ENCODE data around the gene COMT. TPM values are rescaled to one million over a fixed set of nuclear protein-coding genes. Genes with fewer than 3 reads are reported as not detected.

Gene COMT
- polyA plus RNA-seq (2013) = 16.0 and 18.0 TPM in 2 replicates

DNA sequence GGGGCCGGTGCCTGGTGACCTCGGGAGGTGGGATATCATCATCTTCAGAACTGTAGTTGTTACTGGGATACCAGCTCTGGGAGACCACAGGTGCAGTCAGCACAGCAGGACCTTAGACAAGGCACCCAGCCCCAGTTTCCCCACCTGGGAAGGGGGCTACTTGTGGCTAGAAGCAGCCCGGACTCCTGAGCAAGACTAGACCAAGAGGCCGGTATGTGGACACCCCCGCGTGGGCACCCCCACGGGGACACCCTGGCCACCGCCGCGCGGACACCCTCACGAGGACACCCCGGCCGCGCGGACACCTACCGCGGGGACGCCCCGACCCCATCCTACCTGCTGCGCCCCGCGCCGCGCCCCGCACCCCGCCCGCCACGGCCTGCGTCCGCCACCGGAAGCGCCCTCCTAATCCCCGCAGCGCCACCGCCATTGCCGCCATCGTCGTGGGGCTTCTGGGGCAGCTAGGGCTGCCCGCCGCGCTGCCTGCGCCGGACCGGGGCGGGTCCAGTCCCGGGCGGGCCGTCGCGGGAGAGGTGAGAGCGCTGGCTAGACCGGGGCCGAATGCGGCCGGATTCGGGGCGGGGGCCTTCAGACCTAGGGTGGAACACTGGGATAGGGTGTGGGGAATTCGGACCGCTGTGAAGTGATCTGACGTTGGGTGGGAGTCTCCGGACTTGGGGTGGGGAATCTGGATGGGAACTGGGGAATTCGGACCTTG is at the start of gene COMT, which contains the start of gene TXNRD2:
Gene COMT (plus strand): TSS at position 408 of the 718 bp plus-strand sequence. CDS start 20,755 bp downstream, outside the sequence.
Gene TXNRD2 (minus strand): TSS at position 454 of the 718 bp plus-strand sequence. CDS start 15 bp downstream, at position 439.
- peak within 1 kb of the TSS; percentile 56 for H2BK12ac ChIP-seq (ENCODE audit: low read length)
- peak within 1 kb of the TSS; percentile 57 for H2BK120ac ChIP-seq (ENCODE audit: insufficient read depth, low read length, poor library complexity)
- no CpG with 5 or more reads among the region's 63 CpGs for WGBS (ENCODE audit: extremely low coverage, insufficient coverage, insufficient read length)
- no peaks in the 10 kb centered on the region for H3K9me3 ChIP-seq (ENCODE audit: insufficient read depth, low read depth, low read length)
- peak within 1 kb of the TSS; percentile 10 for H2AK5ac ChIP-seq (ENCODE audit: low read length)
- peak within 1 kb of the TSS; percentile 53 for H3K27ac ChIP-seq (ENCODE audit: low read depth, low read length)
- no peak within 1 kb of the TSS for H2BK5ac ChIP-seq (ENCODE audit: low read depth, low read length, poor library complexity)
- H3K23ac ChIP-seq (ENCODE audit: low read length) = no peak within 1 kb of the TSS
- no peak within 1 kb of the TSS for H3K18ac ChIP-seq (ENCODE audit: low read length)
- H3K79me2 ChIP-seq (ENCODE audit: control insufficient read depth, insufficient read depth, low read length, poor library complexity) = no peaks in the 10 kb centered on the region
- peaks cover 5% of the 10 kb centered on the region for H3K79me1 ChIP-seq (ENCODE audit: low read length)
- no peak within 1 kb of the TSS for H2AFZ ChIP-seq (ENCODE audit: insufficient read depth, low read length, poor library complexity)
- peaks cover 12 to 17% of the 10 kb centered on the region in 2 experiments for H3K4me1 ChIP-seq (ENCODE audit: control insufficient read depth in 1 of 2, insufficient read depth in 2 of 2, low read length in 2 of 2)
- H3K36me3 ChIP-seq (ENCODE audit: control insufficient read depth in 1 of 2, insufficient read depth in 2 of 2, low read length in 2 of 2) = no peaks in the 10 kb centered on the region
- peak within 1 kb of the TSS; percentile 42 for H3K4me2 ChIP-seq (ENCODE audit: low read length)
- peak within 1 kb of the TSS; percentile 69 for H4K8ac ChIP-seq (ENCODE audit: low read depth, low read length)
- peak; percentile 44 to 80 for DNase-seq
- no peaks in the 10 kb centered on the region for H3K27me3 ChIP-seq (ENCODE audit: insufficient read depth, low read length)
- H3K9ac ChIP-seq (ENCODE audit: low read length) = no peak within 1 kb of the TSS
- H3K4me3 ChIP-seq (ENCODE audit: low read depth, low read length) = peak within 1 kb of the TSS; percentile 31
- H4K12ac ChIP-seq (ENCODE audit: low read depth, low read length) = no peak within 1 kb of the TSS
- H4K91ac ChIP-seq (ENCODE audit: low read depth, low read length) = peak within 1 kb of the TSS; percentile 58
- no peak within 1 kb of the TSS for H3K4ac ChIP-seq (ENCODE audit: low read depth, low read length)
- peak within 1 kb of the TSS; percentile 38 for H3K14ac ChIP-seq (ENCODE audit: low read length)

DNA sequence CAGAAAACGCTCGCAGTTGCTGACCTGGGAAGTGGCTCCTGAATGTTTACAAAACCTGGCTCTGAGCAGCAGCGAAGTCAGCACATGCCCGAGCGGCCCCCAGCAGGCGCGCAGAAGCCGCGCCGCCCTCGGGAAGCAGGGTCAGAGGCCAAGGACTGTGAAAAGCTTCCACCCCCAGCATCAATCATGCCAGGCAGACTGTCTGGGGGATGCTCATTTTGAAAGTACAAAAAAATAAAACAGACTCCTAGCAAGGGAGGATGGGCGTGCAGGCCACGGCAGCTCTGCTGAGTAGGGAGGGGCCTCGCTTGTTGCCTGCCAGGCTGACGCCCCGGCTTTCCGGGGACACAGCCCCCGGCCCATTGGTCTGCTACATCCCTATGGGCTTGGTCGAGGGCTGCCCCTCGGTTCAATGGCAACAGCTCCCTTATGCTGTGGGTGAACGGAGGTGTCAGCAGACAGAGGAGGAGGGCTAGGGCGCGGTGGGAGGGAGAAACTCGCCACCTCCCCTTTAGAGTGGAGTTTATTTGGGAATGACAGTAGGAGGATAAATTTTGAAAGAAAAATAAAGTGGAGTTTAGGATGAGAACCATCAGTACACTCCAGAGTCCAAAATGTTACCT is 49.2 kb upstream of the COMT start:
- Histone ChIP-seq H3K23ac (ENCODE audit: low read length) (no peak overlapping the region), H2BK12ac (ENCODE audit: low read length) (peak overlapping the region; percentile 95), H3K27ac (ENCODE audit: low read depth, low read length) (peak overlapping the region; percentile 97), H3K36me3 (ENCODE audit: control insufficient read depth in 1 of 2, insufficient read depth in 2 of 2, low read length in 2 of 2) (no peaks in the 10 kb centered on the region), H3K4me2 (ENCODE audit: low read length) (peak overlapping the region; percentile 52), H2AFZ (ENCODE audit: insufficient read depth, low read length, poor library complexity) (no peak overlapping the region), H3K14ac (ENCODE audit: low read length) (peak overlapping the region; percentile 80), H3K79me1 (ENCODE audit: low read length) (peaks cover 46% of the 10 kb centered on the region), H4K8ac (ENCODE audit: low read depth, low read length) (peak overlapping the region; percentile 87), H3K79me2 (ENCODE audit: control insufficient read depth, insufficient read depth, low read length, poor library complexity) (peaks cover 17% of the 10 kb centered on the region), H3K9me3 (ENCODE audit: insufficient read depth, low read depth, low read length) (no peaks in the 10 kb centered on the region), H4K91ac (ENCODE audit: low read depth, low read length) (peak overlapping the region; percentile 98), H2BK5ac (ENCODE audit: low read depth, low read length, poor library complexity) (peak overlapping the region; percentile 94), H3K9ac (ENCODE audit: low read length) (no peak overlapping the region), H3K18ac (ENCODE audit: low read length) (peak overlapping the region; percentile 89), H3K4ac (ENCODE audit: low read depth, low read length) (peak overlapping the region; percentile 75), H4K12ac (ENCODE audit: low read depth, low read length) (no peak overlapping the region), H2BK120ac (ENCODE audit: insufficient read depth, low read length, poor library complexity) (peak overlapping the region; percentile 95), H3K4me1 (ENCODE audit: control insufficient read depth in 1 of 2, insufficient read depth in 2 of 2, low read length in 2 of 2) (peaks cover 28 to 42% of the 10 kb centered on the region in 2 experiments), H3K27me3 (ENCODE audit: insufficient read depth, low read length) (no peaks in the 10 kb centered on the region), H3K4me3 (ENCODE audit: low read depth, low read length) (no peak overlapping the region), H2AK5ac (ENCODE audit: low read length) (peak overlapping the region; percentile 87)
- no CpG with 5 or more reads among the region's 24 CpGs for WGBS (ENCODE audit: extremely low coverage, insufficient coverage, insufficient read length)
- DNase-seq = no peak

DNA sequence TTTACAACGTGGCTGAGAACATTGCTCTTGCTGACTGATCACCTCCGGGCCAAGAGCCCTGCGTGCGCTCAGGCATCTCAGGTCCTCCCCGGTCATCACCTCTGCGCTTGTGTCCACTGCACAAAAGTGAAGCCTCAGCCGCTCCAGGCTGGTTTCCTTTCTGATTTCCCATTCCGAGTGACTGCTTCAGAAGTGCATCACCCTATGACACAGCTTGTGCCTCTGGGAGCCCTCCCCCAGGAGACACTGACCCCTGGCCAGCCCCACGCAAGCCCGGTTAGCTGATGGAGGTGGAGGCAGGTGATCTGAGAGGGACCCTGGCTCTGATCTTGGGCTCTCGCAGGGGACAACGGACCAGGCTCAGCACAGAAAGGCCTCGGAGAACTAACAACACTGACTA is 48.6 kb upstream of the COMT start:
- Histone ChIP-seq H4K12ac (ENCODE audit: low read depth, low read length) (no peak overlapping the region), H4K91ac (ENCODE audit: low read depth, low read length) (peak overlapping the region; percentile 90)

DNA sequence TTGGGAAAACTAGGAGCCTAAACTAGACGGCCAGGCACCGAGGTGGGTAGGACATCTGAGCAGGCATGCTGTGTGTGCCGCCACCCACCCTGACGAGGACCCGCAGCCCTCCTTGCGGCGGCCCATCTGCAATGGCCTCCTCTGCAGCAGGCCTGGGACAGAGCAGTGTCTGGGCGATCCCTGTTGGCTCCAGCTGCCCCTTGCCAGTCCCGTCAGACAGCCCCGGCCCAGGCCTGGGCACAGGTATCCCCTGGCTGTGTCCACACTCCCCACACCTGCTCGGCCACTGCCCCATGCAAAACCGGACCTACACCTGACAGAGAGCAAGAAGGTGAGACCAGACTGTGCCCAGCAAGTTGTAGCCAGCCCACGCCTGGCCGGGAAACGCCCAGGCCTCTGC is 48.2 kb upstream of the COMT start:
- Histone ChIP-seq H3K4me2 (ENCODE audit: low read length) (no peak overlapping the region), H3K14ac (ENCODE audit: low read length) (peak overlapping the region; percentile 72), H3K4me3 (ENCODE audit: low read depth, low read length) (no peak overlapping the region), H2AFZ (ENCODE audit: insufficient read depth, low read length, poor library complexity) (peak overlapping the region; percentile 38), H2AK5ac (ENCODE audit: low read length) (peak overlapping the region; percentile 63), H3K36me3 (ENCODE audit: control insufficient read depth in 1 of 2, insufficient read depth in 2 of 2, low read length in 2 of 2) (no peaks in the 10 kb centered on the region), H3K18ac (ENCODE audit: low read length) (peak overlapping the region; percentile 81), H3K27me3 (ENCODE audit: insufficient read depth, low read length) (no peaks in the 10 kb centered on the region), H3K79me2 (ENCODE audit: control insufficient read depth, insufficient read depth, low read length, poor library complexity) (peaks cover 17% of the 10 kb centered on the region), H3K4ac (ENCODE audit: low read depth, low read length) (peak overlapping the region; percentile 16), H3K23ac (ENCODE audit: low read length) (no peak overlapping the region), H3K79me1 (ENCODE audit: low read length) (peaks cover 46% of the 10 kb centered on the region), H2BK120ac (ENCODE audit: insufficient read depth, low read length, poor library complexity) (peak overlapping the region; percentile 93), H4K91ac (ENCODE audit: low read depth, low read length) (peak overlapping the region; percentile 90), H3K9ac (ENCODE audit: low read length) (no peak overlapping the region), H2BK5ac (ENCODE audit: low read depth, low read length, poor library complexity) (peak overlapping the region; percentile 71), H2BK12ac (ENCODE audit: low read length) (peak overlapping the region; percentile 95), H4K12ac (ENCODE audit: low read depth, low read length) (no peak overlapping the region), H3K4me1 (ENCODE audit: control insufficient read depth in 1 of 2, insufficient read depth in 2 of 2, low read length in 2 of 2) (peaks cover 28 to 37% of the 10 kb centered on the region in 2 experiments), H3K27ac (ENCODE audit: low read depth, low read length) (no peak overlapping the region), H3K9me3 (ENCODE audit: insufficient read depth, low read depth, low read length) (no peaks in the 10 kb centered on the region), H4K8ac (ENCODE audit: low read depth, low read length) (peak overlapping the region; percentile 61)
- WGBS (ENCODE audit: extremely low coverage, insufficient coverage, insufficient read length) = no CpG with 5 or more reads among the region's 15 CpGs
- no peak for DNase-seq

More for the DNA sequence above, 48.6 kb upstream of the COMT start:
- DNase-seq = peak; percentile 40 to 48
- Histone ChIP-seq H3K9me3 (ENCODE audit: insufficient read depth, low read depth, low read length) (no peaks in the 10 kb centered on the region), H3K79me2 (ENCODE audit: control insufficient read depth, insufficient read depth, low read length, poor library complexity) (peaks cover 17% of the 10 kb centered on the region), H3K14ac (ENCODE audit: low read length) (peak overlapping the region; percentile 72), H3K4me1 (ENCODE audit: control insufficient read depth in 1 of 2, insufficient read depth in 2 of 2, low read length in 2 of 2) (peaks cover 28 to 37% of the 10 kb centered on the region in 2 experiments), H3K23ac (ENCODE audit: low read length) (no peak overlapping the region), H2AK5ac (ENCODE audit: low read length) (peak overlapping the region; percentile 63), H3K79me1 (ENCODE audit: low read length) (peaks cover 48% of the 10 kb centered on the region), H2AFZ (ENCODE audit: insufficient read depth, low read length, poor library complexity) (peak overlapping the region; percentile 38), H3K27me3 (ENCODE audit: insufficient read depth, low read length) (no peaks in the 10 kb centered on the region), H3K36me3 (ENCODE audit: control insufficient read depth in 1 of 2, insufficient read depth in 2 of 2, low read length in 2 of 2) (no peaks in the 10 kb centered on the region), H2BK5ac (ENCODE audit: low read depth, low read length, poor library complexity) (peak overlapping the region; percentile 71), H3K4me3 (ENCODE audit: low read depth, low read length) (no peak overlapping the region), H3K4me2 (ENCODE audit: low read length) (no peak overlapping the region), H2BK120ac (ENCODE audit: insufficient read depth, low read length, poor library complexity) (peak overlapping the region; percentile 93), H2BK12ac (ENCODE audit: low read length) (peak overlapping the region; percentile 95), H3K9ac (ENCODE audit: low read length) (no peak overlapping the region), H3K4ac (ENCODE audit: low read depth, low read length) (peak overlapping the region; percentile 16), H3K18ac (ENCODE audit: low read length) (peak overlapping the region; percentile 81), H3K27ac (ENCODE audit: low read depth, low read length) (peak overlapping the region; percentile 85), H4K8ac (ENCODE audit: low read depth, low read length) (peak overlapping the region; percentile 61)
- WGBS (ENCODE audit: extremely low coverage, insufficient coverage, insufficient read length) = no CpG with 5 or more reads among the region's 13 CpGs
